Measurements from ENCODE around the gene NOS1.

DNA sequence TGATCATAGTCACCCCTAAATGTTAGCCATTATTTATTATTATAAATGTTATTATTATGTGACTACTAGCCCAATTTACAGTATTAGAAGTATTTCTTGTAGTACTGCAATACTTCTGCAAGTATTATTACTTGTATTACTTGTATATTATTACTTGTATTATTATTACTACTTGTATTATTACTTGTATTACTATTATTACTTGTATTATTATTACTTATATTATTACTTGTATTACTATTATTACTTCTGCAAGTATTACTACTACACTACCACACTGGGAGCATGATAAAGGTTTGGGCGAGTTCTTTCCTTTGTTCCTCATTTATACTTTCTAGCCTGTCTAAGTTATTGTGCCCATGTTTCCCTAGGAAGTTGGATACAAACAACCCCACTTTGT lies 67.9 kb downstream of the NOS1 start:
- TF ChIP-seq TOX (CRISPR knock-in tag; IDR thresholded peaks at IDR 0.05; ENCODE audit: borderline replicate concordance) (no peak), ARNTL (CRISPR knock-in tag; IDR thresholded peaks at IDR 0.05; ENCODE audit: borderline replicate concordance, low read depth) (no peak), PPARA (CRISPR knock-in tag; IDR thresholded peaks at IDR 0.05; ENCODE audit: borderline replicate concordance) (no peak), ZC3H10 (CRISPR knock-in tag; IDR thresholded peaks at IDR 0.05) (no peak), BACH2 (CRISPR knock-in tag; IDR thresholded peaks at IDR 0.05; ENCODE audit: borderline replicate concordance) (no peak), TCF4 (CRISPR knock-in tag; IDR thresholded peaks at IDR 0.05; ENCODE audit: borderline replicate concordance) (no peak)

Data from SK-N-SH treated with all-trans-retinoic acid at 6 μM for 48 hours (cell line).